ENCODE measurements around the gene LYPD6B. TPM values are rescaled to one million over a fixed set of nuclear protein-coding genes. Genes with fewer than 3 reads are reported as not detected.

LYPD6B gene
- total RNA-seq, 1 donor from 2014 or later = not detected

DNA sequence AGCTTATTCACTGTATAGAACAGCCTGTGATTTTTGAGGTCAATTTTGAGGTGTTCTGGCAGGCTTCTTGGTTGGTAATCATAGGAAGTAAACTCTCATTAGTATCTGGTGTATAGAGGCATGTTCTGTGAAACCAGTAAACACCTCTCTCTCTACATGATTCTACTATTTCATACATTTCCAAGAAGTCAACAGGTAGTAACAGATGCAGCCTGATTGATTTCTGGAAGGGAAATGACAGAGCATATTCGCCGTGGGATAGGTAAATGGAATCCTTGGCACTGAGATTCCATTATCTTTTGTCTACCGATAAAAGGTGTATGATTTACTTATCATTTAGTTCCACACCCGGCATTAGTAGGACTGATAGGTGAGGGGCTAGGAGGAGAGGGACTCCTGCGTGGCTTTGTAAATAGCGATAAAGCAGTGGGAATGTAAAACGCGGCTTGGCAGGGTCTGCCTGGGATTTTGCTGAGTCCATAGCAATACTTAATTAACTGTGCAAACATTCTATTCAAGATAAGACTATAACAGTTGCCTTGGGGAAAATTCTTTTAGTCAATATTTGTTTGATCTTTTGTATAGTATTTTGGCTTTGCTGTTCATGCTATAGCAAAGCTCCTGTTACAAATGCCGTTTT, 32.3 kb downstream of the LYPD6B start:
- no peak for DNase-seq (ENCODE audit: low spot score)

DNA sequence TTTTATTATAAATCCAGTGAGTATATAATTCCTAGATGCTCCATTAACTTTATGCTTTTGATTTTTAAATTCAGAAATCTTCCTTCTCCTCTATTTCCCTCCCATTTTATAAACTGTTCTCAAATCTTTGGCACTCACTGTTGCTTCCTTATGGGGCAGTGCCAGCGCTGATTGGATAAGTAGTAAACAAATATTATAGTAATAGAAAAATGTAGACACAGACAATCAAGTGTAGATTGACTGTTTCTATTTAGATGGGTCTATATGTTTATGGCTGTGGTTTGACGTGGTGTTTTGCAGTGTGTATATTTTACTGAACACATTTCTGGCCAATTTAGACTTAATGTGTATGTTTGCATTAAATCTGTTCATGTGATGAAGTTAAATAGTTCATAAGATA, 36.6 kb downstream of the LYPD6B start:
- no peak for DNase-seq (ENCODE audit: low spot score)

DNA sequence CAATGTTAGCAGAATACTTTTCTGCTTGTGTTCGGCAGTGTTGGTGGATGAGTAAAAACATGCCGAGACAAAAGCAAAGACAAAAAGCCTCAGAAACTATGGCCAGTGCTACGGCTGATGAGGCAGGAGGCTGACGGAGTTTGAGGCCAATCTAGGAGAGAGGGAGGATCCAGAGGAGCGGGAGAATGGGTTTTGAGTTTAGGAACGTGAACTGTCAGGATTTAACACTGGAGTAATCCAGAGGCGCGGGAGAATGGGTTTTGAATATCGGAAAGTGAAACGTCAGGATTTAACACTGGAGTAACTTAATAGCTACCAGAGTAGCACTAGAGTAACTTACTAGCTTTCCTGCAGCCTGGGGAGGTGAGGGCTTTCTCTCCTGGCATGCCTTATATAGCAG, 37.4 kb downstream of the LYPD6B start:
- no peak for DNase-seq (ENCODE audit: low spot score)

DNA sequence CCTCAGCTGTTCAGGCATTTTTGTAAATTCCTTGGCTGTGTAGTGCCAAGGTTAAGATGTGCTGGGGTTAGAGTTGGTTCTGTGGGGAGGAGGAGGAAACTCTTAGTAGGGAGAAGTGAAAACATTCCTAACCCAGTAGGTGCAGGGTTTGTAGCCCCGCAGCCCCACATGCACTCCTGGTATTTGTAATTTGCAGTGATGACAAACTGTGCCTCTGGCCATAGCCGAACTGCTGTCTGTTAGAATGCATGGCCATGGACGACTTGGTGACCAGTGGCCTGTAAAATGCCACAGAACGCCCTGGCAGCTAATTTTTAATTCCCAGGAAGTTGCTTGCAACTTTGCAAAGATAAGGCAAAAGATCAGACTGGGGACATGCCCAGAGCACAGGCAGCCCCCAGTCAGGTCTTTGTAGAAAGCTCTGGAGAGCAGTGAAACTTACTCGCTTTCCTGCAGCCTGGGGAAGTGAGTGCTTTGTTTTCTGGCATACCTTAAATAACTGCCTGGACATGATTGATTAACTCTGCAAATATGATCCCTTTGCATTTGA, 38.4 kb downstream of the LYPD6B start:
- no peak for DNase-seq (ENCODE audit: low spot score)

DNA sequence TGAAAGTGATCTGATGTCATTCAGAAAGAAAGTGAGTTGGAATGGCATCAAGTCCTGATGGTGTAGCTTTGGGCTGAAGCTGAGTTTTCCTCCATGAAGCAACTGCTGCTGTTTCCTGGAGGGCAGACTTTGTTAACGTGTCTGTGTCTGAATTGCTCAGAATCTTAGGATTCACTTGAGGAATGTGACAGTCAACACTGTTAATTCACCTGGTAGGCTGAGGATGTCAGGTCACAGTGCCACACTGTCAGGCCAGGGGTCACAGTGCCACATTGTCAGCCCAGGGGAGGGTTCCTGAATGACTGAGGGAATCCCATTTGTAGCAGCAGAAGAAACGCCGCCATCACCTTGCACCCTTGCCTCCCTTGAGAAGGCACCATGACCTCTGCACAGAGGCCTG, 39.4 kb downstream of the LYPD6B start:
- no peak for DNase-seq (ENCODE audit: low spot score)

DNA sequence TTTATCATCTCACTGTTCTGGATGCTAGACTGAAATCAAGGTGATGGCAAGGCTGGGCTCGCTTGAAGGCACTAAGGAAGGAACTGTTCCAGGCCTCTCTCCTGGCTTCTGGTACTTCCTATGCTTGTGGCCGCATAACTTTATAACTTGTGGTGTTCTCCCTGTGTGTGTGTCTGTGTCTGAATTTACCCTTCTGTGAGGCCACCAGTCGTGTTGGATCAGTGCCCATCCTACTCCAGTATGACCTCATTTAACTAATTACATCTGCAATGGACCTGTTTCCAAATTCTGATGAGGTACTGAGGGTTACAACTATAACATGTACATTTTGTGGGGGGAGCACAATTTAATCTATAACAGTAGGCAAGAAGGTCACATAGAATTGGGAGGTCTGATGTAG, 41.6 kb downstream of the LYPD6B start:
- DNase-seq (ENCODE audit: low spot score) = no peak

DNA sequence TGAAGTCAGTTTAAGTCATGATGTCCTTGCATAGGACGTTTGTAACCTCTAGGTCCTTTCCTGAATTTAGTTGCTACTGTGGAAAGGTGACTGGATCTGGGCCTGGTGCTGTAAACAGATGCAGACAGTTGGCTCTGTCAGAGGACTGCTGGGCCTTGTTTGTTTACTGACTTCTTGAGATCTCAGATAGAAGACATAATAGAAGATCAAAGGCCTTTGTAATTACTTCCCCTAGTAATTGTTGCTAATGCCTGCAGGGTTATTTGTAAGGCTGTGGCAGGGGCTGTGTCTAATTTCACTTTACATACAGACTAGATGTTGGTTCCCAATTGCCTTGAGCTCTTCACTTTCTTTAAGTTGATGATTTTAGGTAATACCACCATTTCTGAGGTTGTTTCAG, 42.5 kb downstream of the LYPD6B start:
- DNase-seq (ENCODE audit: low spot score) = no peak

DNA sequence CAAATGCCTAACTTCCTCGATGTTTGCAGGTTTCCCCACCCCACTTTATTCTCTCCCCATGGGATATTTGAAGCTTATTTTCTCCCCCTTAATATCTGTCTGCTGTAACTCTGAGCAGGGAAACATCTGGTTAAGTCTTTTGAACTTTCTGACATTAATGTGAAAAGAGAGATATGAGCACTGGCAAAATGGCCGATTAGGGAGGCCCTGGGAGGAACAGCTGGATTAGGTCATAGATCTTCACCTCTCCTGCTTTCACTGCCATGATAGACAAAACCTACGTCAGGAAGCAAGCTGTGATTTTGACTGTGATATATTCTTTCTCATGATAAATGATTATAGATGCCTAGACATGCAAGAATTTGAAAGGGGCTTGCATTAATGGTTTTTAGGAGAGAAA, 43.6 kb downstream of the LYPD6B start:
- DNase-seq (ENCODE audit: low spot score) = no peak

DNA sequence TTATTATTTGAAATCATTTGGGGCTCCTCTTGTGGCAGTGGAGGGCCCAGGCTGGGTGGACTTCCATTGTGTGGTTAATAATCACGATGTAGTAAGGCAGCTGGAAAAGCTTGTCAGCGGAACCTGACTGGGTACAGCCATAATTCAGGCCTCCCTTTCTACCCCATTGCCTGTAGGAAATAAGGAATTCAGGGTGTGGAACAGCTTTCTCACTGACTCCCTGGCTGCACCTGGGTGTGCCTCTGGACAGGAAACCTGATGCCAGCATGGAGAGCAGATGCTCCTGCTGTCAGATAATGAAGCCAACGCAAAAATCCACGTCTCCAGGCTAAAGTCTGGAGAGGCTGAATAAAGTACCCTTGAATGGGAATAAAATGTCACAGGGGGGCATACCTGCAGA, 44.2 kb downstream of the LYPD6B start:
- no peak for DNase-seq (ENCODE audit: low spot score)

DNA sequence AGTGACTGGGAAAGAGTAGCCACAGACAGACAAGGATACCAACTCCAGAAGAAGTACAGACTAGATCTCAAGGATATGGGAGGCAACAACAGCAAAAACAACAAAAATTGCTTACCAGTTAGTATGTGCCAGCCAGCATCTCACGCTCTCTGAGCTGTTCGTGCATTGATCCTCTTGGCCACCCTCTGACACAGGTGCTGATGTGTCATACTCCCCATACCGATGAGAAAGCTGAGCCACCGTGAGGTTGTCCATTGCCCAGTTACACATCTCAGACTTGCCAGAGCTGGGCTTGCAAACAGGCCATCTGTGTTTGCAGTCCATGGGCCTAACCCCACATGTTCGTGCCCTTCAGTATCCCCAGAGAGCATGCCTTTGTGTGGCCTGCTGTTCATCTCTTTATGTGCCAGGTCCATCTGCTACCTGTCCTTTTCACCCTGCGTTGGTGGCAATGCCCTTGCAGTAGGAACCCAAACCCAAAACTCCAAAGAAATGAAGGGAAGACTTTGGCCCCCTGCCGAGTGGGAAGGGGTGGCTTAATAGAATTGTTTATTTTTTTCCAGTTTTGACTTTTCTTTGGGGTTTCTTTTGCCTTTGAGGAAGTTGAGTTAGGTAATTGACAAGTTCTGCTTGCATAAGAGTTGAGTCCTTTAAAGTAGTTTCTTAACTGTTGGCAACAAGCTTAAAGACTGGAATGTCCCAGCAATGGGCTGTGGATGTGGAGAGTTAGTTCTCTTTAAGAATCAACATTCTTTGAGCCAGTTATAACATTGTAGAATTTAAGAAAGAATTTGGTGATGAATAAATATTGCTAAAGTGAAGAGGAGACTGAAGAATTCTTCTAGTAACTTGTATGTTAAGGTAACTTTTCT, 46.7 kb downstream of the LYPD6B start:
- DNase-seq (ENCODE audit: low spot score) = no peak

DNA sequence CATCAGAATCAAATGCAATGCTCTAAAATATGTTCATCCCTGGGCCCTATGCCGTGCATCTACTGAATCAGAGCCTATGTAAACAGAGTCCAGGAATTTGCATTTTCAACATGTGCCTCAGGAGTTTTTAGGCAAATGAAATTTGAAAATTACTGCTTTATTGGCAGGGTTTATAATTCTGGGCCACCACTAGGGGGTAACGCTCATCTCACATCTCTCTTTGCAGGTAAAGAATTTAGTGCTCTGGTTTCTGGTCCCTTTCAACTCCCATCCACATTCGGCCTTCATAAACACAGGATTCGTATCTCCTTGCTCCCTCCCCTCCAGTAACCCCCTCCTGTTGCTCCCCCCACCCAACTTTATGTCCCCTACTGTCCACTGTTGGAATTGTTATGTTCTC, 49.3 kb downstream of the LYPD6B start:
- DNase-seq (ENCODE audit: low spot score) = no peak

DNA sequence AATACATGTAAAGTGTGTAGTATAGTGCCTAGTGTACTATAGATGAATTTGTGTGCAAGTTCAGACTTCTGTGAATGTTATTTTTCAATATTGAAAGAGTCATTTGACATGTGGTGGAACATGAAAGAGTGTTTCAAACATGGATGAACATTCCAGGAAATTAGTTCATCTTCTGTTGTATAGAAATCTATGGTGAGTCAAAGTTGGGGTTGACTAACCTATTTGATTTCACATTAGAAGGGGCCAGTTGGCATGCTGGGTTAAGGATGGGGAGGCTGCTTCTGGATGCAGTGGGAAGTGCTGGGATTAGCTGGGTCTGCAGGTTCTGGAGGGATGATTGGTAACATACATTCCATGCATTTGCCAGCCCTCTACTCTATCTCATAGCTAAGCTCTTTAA, 50.6 kb downstream of the LYPD6B start:
- DNase-seq (ENCODE audit: low spot score) = no peak

DNA sequence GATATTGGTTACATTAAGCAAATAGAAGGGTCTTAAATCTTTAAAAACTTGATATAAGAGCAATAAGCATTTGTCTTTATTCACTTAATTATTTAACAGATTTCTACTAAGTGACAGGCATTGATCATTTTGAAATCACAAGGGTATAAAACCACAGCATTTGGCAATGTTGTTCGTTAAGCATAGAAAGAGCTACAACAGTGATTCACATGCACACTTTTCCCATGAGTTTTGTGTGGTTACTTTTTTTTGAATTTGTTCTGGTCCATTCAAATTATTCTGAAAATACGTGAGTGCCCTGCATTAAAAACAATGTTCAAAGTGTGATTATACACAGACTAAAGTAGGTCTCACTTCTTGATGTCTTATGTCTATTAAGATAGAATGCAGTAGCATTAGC, 52.2 kb downstream of the LYPD6B start:
- DNase-seq (ENCODE audit: low spot score) = no peak

DNA sequence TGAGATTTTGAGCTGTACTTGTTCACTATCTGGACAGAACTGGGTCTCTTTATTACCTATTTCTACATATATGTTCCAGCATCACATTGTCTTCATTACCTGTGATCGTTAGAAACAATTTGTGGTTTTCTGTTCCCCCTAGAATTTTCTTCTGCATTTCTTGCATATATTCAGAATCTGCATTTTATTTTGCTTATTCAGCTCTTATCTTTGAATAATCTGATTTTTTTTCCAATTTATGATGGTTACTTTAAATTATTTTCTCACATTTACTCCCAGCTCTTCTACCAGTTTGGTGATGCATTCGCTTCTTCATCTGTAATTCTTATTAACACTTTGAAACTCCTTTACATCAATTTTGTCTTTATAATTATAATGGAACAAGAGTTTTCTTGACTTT, 55.1 kb downstream of the LYPD6B start:
- DNase-seq (ENCODE audit: low spot score) = no peak

DNA sequence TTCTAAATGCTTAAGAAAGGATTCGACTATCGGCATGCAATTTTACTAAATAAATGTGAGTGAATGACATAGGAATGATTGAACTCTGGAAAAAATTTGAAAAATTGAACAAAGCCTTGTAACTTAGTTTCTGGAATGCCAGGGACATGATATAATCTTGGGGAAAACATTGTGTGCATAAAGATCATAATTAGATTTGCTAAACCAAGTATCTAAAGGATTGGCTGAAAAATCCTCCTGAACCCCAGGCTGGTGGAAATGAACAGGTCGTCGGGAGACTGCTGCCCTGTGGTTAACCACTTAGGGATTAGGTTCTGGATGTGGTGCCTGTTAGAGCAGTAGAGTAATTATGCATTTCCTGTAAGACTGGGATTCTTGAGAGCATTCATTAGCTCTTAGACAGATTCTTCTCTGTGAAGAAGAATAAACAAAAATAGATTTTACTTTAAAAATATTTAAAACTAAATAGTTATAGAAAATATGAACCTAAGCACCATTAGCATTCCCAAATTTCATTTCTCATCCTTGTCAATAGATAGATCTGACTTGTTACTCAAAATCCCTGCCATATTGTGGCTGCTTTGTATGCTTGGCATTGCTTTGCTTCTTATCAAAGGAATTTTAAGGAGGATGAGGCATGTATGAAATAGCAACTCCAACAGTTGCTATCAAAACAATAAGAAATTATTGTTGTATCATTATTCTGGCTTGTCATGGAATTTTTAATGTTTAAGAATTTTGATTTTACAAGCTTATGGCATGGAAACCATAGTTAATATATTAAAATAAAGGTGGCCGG, 55.9 kb downstream of the LYPD6B start:
- DNase-seq (ENCODE audit: low spot score) = no peak

DNA sequence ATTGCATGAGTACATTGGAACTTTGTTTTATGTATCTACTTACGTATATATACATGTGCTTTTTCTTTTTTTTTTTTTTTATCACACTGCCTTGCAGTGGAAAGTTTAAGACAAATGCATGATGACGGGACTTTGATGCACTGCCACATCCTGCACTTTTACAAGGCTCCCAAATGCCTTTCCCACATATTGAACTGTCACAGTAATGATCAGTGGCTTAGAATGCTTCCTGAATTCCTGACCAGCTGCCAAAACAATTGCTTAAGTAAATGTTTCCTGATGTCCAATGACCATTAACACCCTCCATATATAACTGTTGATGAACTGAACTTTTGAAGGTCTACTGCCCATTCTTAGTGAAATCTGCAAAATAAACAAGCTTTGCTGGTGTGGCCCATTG, 60.2 kb downstream of the LYPD6B start:
- no peak for DNase-seq (ENCODE audit: low spot score)

DNA sequence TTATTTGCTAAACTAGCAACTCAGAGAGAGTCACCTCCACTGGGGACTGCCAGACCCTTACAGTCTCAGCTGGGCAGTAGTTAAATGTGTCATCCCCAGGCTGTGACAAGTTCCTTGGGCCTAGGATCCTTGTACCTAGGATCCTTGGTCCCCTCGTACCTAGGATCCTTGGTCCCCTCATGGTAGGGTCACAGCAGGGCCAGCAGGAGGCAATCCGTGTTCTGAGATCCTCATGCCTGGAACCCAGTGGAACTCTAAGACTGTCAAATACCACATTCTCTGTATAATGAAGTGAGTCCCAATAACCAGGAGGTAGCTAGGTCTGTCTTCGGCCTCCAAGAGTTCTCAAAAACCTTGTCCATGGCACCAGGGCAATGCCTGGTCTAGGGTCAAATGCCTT, 60.8 kb downstream of the LYPD6B start:
- no peak for DNase-seq (ENCODE audit: low spot score)

DNA sequence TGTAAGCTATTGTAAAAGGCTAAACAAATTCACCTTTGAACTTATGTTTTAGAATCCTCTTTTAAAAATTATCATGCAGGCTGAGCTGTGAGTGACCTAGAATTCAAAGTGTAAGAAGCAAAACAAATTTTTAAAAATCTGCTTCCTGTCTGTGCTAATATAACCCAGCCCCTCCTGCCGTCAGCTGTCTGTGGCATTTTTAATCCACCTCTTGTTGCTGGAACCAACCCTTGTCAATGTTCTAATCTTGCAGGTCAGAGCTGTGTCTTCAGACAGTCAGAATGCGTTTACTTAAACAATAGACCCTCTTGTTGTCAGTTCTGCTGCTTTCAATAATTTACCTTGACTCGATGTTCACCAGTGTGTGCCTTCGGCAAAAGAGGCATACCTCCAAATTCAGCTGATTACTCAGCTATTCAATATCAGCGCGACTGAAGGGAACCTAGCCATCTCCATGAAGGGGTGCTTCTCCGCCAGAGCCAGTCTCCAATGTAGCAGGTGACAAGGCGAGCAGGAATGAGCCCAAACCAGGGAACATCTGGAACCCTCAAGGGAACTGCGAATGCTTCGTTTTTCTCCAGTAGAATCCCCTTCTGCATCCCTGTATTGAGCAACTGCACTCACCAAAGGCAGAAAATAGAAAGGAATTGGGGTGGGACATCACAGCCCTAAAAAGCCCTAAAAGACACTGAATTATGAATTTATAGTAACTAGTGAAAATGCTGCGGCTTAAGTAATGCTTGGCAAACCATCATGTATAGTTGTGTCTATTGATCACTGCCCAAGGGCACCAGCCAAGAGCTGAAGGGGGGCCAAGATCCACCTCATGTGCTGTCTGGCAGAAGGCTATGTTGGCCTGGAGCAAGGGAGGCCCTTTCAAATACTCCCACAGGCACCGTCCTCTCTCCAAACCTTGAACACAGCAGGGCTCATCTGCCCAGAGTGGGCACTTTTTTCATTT, 62.5 kb downstream of the LYPD6B start:
- DNase-seq (ENCODE audit: low spot score) = no peak

DNA sequence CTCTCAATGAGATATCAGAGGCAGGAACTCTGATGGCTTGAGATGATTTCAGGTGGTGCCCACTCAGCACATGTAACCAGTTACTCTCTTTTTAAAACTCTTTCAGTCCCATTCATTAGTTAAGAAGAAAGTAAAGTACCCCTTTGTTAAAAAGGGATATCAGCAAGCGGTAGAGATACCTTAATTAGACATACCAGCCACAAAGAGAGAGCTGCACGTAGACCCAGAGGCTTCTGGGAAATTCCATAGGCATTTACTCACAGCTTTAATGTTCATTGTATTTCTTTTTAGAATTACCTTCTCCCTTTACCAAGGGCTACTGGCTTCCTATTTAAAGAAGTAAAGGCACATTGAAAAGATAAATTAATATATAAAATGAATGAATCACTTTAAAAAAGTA, 63.3 kb downstream of the LYPD6B start:
- no peak for DNase-seq (ENCODE audit: low spot score)

DNA sequence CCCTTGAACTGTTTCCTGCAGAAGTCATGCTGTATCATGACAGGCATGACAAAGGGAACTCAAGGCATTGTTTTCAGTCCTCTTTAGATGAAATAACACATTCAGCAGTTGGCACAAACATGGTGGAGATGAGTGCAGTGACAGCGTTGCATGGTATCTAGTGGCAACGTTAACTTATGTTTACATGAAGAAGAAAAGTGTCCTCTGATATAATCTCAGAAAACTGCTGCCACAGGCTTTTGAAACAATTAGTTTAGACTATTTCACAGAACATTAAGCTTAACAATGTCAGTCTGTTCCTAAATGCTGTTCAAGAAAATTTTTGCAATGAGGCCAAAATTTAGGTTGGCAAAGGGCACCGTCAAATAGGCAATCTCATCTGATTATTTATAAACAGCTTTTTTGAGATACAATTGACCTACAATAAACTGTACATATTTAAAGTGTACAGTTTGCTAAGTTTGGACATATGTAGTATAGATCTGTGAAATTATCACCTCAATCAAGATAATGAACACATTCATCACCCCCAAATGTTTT, 64.7 kb downstream of the LYPD6B start:
- DNase-seq (ENCODE audit: low spot score) = no peak
